Measurements from ENCODE around the gene CACNA2D3. TPM values are rescaled to one million over a fixed set of nuclear protein-coding genes. Genes with fewer than 3 reads are reported as not detected.

Gene CACNA2D3
- polyA plus RNA-seq, 3 donors, result 8.3 to 21.5 (median 10.4) TPM

DNA sequence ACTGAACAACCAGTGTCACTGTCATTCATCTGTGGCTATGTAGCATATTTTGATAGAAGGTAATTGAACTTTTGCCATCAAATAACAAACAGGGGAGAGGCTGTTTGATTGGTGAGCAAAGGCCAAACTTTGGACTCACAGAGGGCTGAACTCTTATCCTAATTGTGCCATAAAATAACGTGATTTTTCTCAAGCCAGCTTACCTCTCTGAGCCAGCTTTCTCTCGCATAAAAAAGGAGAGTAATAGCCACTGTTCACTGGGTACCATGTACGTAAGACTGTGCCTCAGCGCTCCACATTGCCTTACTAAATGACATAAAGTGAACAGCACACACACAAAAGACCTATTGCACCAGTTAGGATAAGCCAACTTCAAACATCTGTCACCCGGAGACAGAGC is 588.6 kb downstream of the CACNA2D3 start:
- Histone ChIP-seq H3K27me3 (ENCODE audit: control insufficient read depth in 2 of 2, insufficient read depth in 2 of 2, low read length in 2 of 2) (no peaks in the 10 kb centered on the region), H3K36me3 (replicated peaks in 1 of 2; ENCODE audit: control insufficient read depth in 1 of 2, insufficient read depth in 2 of 2, low read length in 2 of 2) (no peaks in the 10 kb centered on the region), H4K20me1 (ENCODE audit: insufficient read depth, low read length) (no peaks in the 10 kb centered on the region), H3K79me2 (ENCODE audit: insufficient read depth, low read length) (no peaks in the 10 kb centered on the region), H3K9ac (ENCODE audit: insufficient read depth, low read length, poor library complexity, severe bottlenecking) (no peak overlapping the region), H3K4me1 (ENCODE audit: control insufficient read depth in 1 of 2, insufficient read depth in 2 of 2, low read length in 2 of 2) (no peaks in the 10 kb centered on the region), H3K4me3 (replicated peaks in 1 of 3; ENCODE audit: low read depth in 2 of 3, low read length in 3 of 3) (no peak overlapping the region), H3K9me3 (replicated peaks in 1 of 2; ENCODE audit: control insufficient read depth in 1 of 2, insufficient read depth in 1 of 2, low read length in 2 of 2) (peaks cover 4 to 6% of the 10 kb centered on the region in 2 donors), H3K27ac (ENCODE audit: low read depth in 1 of 2, low read length in 2 of 2) (no peak overlapping the region), H3K4me2 (replicated peaks; ENCODE audit: extremely low read depth, low read length, poor library complexity, severe bottlenecking) (no peak overlapping the region), H2AFZ (ENCODE audit: insufficient read depth, low read depth, low read length, poor library complexity, severe bottlenecking) (no peak overlapping the region)
- intact Hi-C loops (cut with micrococcal nuclease), result no loop called here
- no peak for TF ChIP-seq CTCF (IDR thresholded peaks at IDR 0.05)
- Mint-ChIP-seq H3K27ac (no peak overlapping the region), H3K9me3 (peaks cover 0 to 12% (median 5%) of the 10 kb centered on the region in 7 donors), H3K27me3 (ENCODE audit: low read depth in 3 of 3) (no peaks in the 10 kb centered on the region), H3K36me3 (no peaks in the 10 kb centered on the region), H3K4me1 (no peaks in the 10 kb centered on the region), H3K4me3 (no peak overlapping the region)
- no peak for DNase-seq
- 81% methylated on average over 3 of the region's 5 CpGs for WGBS (ENCODE audit: insufficient coverage)

DNA sequence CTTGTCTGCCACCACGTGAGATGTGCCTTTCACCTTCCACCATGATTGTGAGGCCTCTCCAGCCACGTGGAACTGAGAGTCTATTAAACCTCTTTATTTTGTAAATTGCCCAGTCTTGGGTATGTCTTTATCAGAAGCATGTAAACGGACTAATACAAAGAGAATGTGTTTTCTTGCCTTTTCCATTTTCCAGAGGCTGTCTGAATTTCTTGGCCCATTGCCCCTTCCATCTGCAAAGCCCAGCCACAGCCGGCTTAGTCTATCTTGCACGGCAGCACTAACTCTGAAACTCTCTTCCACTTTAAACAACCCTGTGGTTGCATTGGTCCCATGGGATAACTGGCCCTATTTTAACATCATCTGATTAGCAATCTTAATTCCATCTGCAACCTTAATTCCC is 590.2 kb downstream of the CACNA2D3 start:
- no peak overlapping the region for H3K27ac Mint-ChIP-seq

More for the DNA sequence above, 590.2 kb downstream of the CACNA2D3 start:
- Mint-ChIP-seq H3K4me3 (no peak overlapping the region), H3K4me1 (no peaks in the 10 kb centered on the region), H3K36me3 (no peaks in the 10 kb centered on the region), H3K27me3 (ENCODE audit: low read depth in 3 of 3) (no peaks in the 10 kb centered on the region), H3K9me3 (peaks cover 0 to 12% (median 5%) of the 10 kb centered on the region in 7 donors)
- no peaks in the 10 kb centered on the region for H3K36me3 ChIP-seq (replicated peaks in 1 of 2; ENCODE audit: control insufficient read depth in 1 of 2, insufficient read depth in 2 of 2, low read length in 2 of 2)
- no peak overlapping the region for H3K9ac ChIP-seq (ENCODE audit: insufficient read depth, low read length, poor library complexity, severe bottlenecking)
- peaks cover 0 to 4% of the 10 kb centered on the region in 2 donors for H3K9me3 ChIP-seq (replicated peaks in 1 of 2; ENCODE audit: control insufficient read depth in 1 of 2, insufficient read depth in 1 of 2, low read length in 2 of 2)
- no peaks in the 10 kb centered on the region for H3K4me1 ChIP-seq (ENCODE audit: control insufficient read depth in 1 of 2, insufficient read depth in 2 of 2, low read length in 2 of 2)
- H3K79me2 ChIP-seq (ENCODE audit: insufficient read depth, low read length), result no peaks in the 10 kb centered on the region
- no peak overlapping the region for H3K27ac ChIP-seq (ENCODE audit: low read depth in 1 of 2, low read length in 2 of 2)
- TF ChIP-seq CTCF (IDR thresholded peaks at IDR 0.05), result no peak
- DNase-seq, result no peak
- no peaks in the 10 kb centered on the region for H4K20me1 ChIP-seq (ENCODE audit: insufficient read depth, low read length)
- WGBS (ENCODE audit: insufficient coverage), result 93% methylated on average over 3 of the region's 5 CpGs
- H2AFZ ChIP-seq (ENCODE audit: insufficient read depth, low read depth, low read length, poor library complexity, severe bottlenecking), result no peak overlapping the region
- no peak overlapping the region for H3K4me2 ChIP-seq (replicated peaks; ENCODE audit: extremely low read depth, low read length, poor library complexity, severe bottlenecking)
- intact Hi-C loops (cut with micrococcal nuclease), result no loop called here
- H3K4me3 ChIP-seq (replicated peaks in 1 of 3; ENCODE audit: low read depth in 2 of 3, low read length in 3 of 3), result no peak overlapping the region
- H3K27me3 ChIP-seq (ENCODE audit: control insufficient read depth in 2 of 2, insufficient read depth in 2 of 2, low read length in 2 of 2), result no peaks in the 10 kb centered on the region

Measured in CD14-positive monocyte (primary cell).